NCI-H2171 treated with DMSO at 0.1 percent for 48 hours (cell line): ENCODE measurements around the gene MGRN1.

Source experiments
- DNase-seq: peaks from one replicate; lab custom pipeline; 2025; lab: John Stamatoyannopoulos, UW

Gene MGRN1

GRCh38 chr16:4654011-4654963, 29.7 kb downstream of the MGRN1 start:
- DNase-seq: no peak

GRCh38 chr16:4654964-4655590, 30.5 kb downstream of the MGRN1 start:
- no peak for DNase-seq

- no peak for DNase-seq
These were observed 31.2 kb downstream of the MGRN1 start for GRCh38 chr16:4655801-4656200.

- no peak for DNase-seq
These were observed 31.6 kb downstream of the MGRN1 start for GRCh38 chr16:4656221-4656620.

GRCh38 chr16:4656695-4657686, 32.4 kb downstream of the MGRN1 start:
- DNase-seq: no peak

GRCh38 chr16:4659363-4660353, 35.0 kb downstream of the MGRN1 start:
- no peak for DNase-seq

GRCh38 chr16:4660454-4661007, 35.9 kb downstream of the MGRN1 start:
- no peak for DNase-seq

- DNase-seq: peak; percentile 79
These were observed 37.0 kb downstream of the MGRN1 start for GRCh38 chr16:4661661-4662060.

- peak; percentile 58 for DNase-seq
These were observed 38.8 kb downstream of the MGRN1 start for GRCh38 chr16:4663465-4663776.

- no peak for DNase-seq
These were observed 39.3 kb downstream of the MGRN1 start for GRCh38 chr16:4663777-4664465.

GRCh38 chr16:4664538-4665418, 40.2 kb downstream of the MGRN1 start:
- DNase-seq: peak; percentile 72

GRCh38 chr16:4666537-4667202, 42.0 kb downstream of the MGRN1 start:
- DNase-seq: no peak

- DNase-seq: no peak
These were observed 42.8 kb downstream of the MGRN1 start for GRCh38 chr16:4667203-4667963.

- no peak for DNase-seq
These were observed 43.8 kb downstream of the MGRN1 start for GRCh38 chr16:4668313-4668960.

- DNase-seq: no peak
These were observed 48.9 kb downstream of the MGRN1 start for GRCh38 chr16:4673387-4674046.

- no peak for DNase-seq
These were observed 50.4 kb downstream of the MGRN1 start for GRCh38 chr16:4674926-4675530.
